Spleen (tissue), 11 donors: ENCODE data around the gene ZGRF1. TPM values are rescaled to one million over a fixed set of nuclear protein-coding genes. Genes with fewer than 3 reads are reported as not detected.
A peak's percentile ranks its signal among the peaks of the same experiment; 100 is the strongest.

Source experiments
- DNase-seq: peaks from one replicate; pipeline ENCODE4 v3.0.0-alpha.2; 2020
- H3K27ac ChIP-seq, 8 donors: fragments of 200-600 bp; sonication (generic) in 7 of 8; 1 replicate in 4 of 8; 2 replicates in 4 of 8; pipeline versions ENCODE4 v1.5.0 to v1.8.0; 2016 to 2021; ENCODE audit warnings: inconsistent platforms in 4 of 8, mild to moderate bottlenecking in 4 of 8, moderate library complexity in 1 of 8
- H3K27me3 ChIP-seq, 7 donors: fragments of 200-600 bp; sonication (generic) in 6 of 7; replicated peaks in 1 of 7; 1 replicate in 4 of 7; 2 replicates in 3 of 7; pipeline versions ENCODE4 v1.5.0 to v1.8.0; 2016 to 2021; ENCODE audit warnings: inconsistent platforms in 3 of 7, mild to moderate bottlenecking in 1 of 7
- H3K36me3 ChIP-seq, 6 donors: fragments of 200-600 bp; sonication (generic) in 5 of 6; 1 replicate in 4 of 6; 2 replicates in 2 of 6; pipeline versions ENCODE4 v1.5.0 to v1.8.0; 2016 to 2021; ENCODE audit warnings: inconsistent platforms in 2 of 6
- H3K4me1 ChIP-seq, 6 donors: fragments of 200-600 bp; sonication (generic) in 5 of 6; 1 replicate in 3 of 6; 2 replicates in 3 of 6; pipeline versions ENCODE4 v1.5.0 to v1.8.0; 2016 to 2021; ENCODE audit warnings: inconsistent platforms in 3 of 6
- H3K4me3 ChIP-seq, 8 donors: fragments of 200-600 bp; sonication (generic) in 7 of 8; 1 replicate in 4 of 8; 2 replicates in 4 of 8; pipeline versions ENCODE4 v1.5.0 to v1.8.0; 2016 to 2021; ENCODE audit warnings: inconsistent platforms in 4 of 8, mild to moderate bottlenecking in 4 of 8, moderate library complexity in 2 of 8
- H3K9me3 ChIP-seq, 8 donors: fragments of 200-600 bp; sonication (generic) in 7 of 8; 1 replicate in 4 of 8; 2 replicates in 4 of 8; pipeline versions ENCODE4 v1.5.0 to v1.8.0; 2016 to 2021; ENCODE audit warnings: inconsistent platforms in 4 of 8
- CTCF ChIP-seq, 11 experiments: fragments of 200-600 bp in 7 of 11; fragments of 450-650 bp in 4 of 11; sonication (generic) in 4 of 11; IDR thresholded peaks in 8 of 11; conservative IDR thresholded peaks in 3 of 11; 1 replicate in 7 of 11; 2 replicates in 4 of 11; pipeline versions ENCODE4 v1.4.0 to v1.8.0; 2016 to 2021; ENCODE audit warnings: antibody characterized with exemption in 11 of 11, inconsistent platforms in 4 of 11, mild to moderate bottlenecking in 1 of 11
- POLR2A ChIP-seq, 3 donors: fragments of 450-650 bp; IDR thresholded peaks; one replicate each; pipeline ENCODE4 v1.5.1; 2017; ENCODE audit warnings: antibody characterized with exemption in 3 of 3, mild to moderate bottlenecking in 1 of 3
- POLR2AphosphoS5 ChIP-seq, 3 donors: sonication (generic); formaldehyde crosslinking; IDR thresholded peaks; one replicate each; pipeline ENCODE4 v1.5.1; 2017; ENCODE audit warnings: antibody characterized with exemption in 3 of 3
- WGBS, 5 donors: extraction: QIAGEN DNeasy Blood & Tissue Kit in 3 of 5; methylation state at CpG; one replicate each; pipeline versions ENCODE4 v1.1.5 to v1.1.7; 2013 to 2018; 5-methylcytosine and 5-hydroxymethylcytosine counted together
- intact Hi-C: fragments of 100-400 bp; cut with DNase I; formaldehyde crosslinking; loops from one replicate; pipeline ENCODE4 v1.15.0; 2023; ENCODE audit warnings: low total_unique reads
- polyA plus RNA-seq, 3 donors: library from polyadenylated mRNA; stranded (reverse); fragments of 200-250 nt; gene quantifications; one replicate each; pipeline ENCODE4 v1.2.1, GENCODE V29; 2013
- total RNA-seq, 7 donors: library from RNA; depleted of rRNA in 3 of 7; stranded (reverse); fragments of >200 nt in 3 of 7; fragmentation: NEBNext Ultra II Directional in 4 of 7; extraction: Animal tissue kit (Norgen Biotek cat#: 25700) in 4 of 7; gene quantifications; one replicate each; pipeline versions ENCODE4 v1.1.0 to v1.2.1, GENCODE V29; 2016 to 2021
- donor health status: healthy with polysubstance abuse.
- donor health status: DM: no; HTN: no; CAD: no; lungs with moderate emphysema.
- donor health status: DM: no; HTN: no; CAD: no.
- donor health status: Bipolar disorder and iron deficiency.
- donor health status: healthy.
- donor health status: DM: no; HTN: no; CAD: no.
- donor health status: DM: yes; HTN: yes; CAD: no.

ZGRF1 gene
- total and polyA plus RNA-seq, 10 donors: 4.4 to 20.8 (median 10.7) TPM

- peaks cover 19 to 100% (median 100%) of the 10 kb centered on the region in 7 donors for H3K27me3 ChIP-seq
- H3K9me3 ChIP-seq: peaks cover 0 to 10% (median 0%) of the 10 kb centered on the region in 8 donors
- H3K4me3 ChIP-seq: peak overlapping the region in 7 of 8 donors; percentile 45 to 75 (median 60)
- H3K36me3 ChIP-seq: no peaks in the 10 kb centered on the region
- no peak overlapping the region for H3K27ac ChIP-seq
- no peak for DNase-seq
- intact Hi-C loops: no loop called here
- H3K4me1 ChIP-seq: peaks cover 16 to 68% (median 55%) of the 10 kb centered on the region in 6 donors
- no peak for TF ChIP-seq CTCF (IDR thresholded peaks at IDR 0.05 in 8 of 11, conservative IDR thresholded peaks at IDR 0.05 in 3 of 11)
- no peak for TF ChIP-seq POLR2AphosphoS5 (IDR thresholded peaks at IDR 0.05)
- 2 to 7% (median 4%) methylated on average over 20 of the region's 20 CpGs for WGBS, 5 donors
Observed at GRCh38 chr4:112517067-112517634, 119.6 kb downstream of the ZGRF1 start.

- TF ChIP-seq CTCF (IDR thresholded peaks at IDR 0.05 in 8 of 11, conservative IDR thresholded peaks at IDR 0.05 in 3 of 11) (no peak), POLR2AphosphoS5 (IDR thresholded peaks at IDR 0.05) (no peak), POLR2A (IDR thresholded peaks at IDR 0.05) (no peak)
- Histone ChIP-seq H3K4me1 (peaks cover 16 to 65% (median 55%) of the 10 kb centered on the region in 6 donors), H3K9me3 (peaks cover 0 to 11% (median 0%) of the 10 kb centered on the region in 8 donors), H3K4me3 (peak overlapping the region in 7 of 8 donors; percentile 45 to 75 (median 60)), H3K27me3 (peaks cover 15 to 100% (median 100%) of the 10 kb centered on the region in 7 donors), H3K36me3 (no peaks in the 10 kb centered on the region), H3K27ac (no peak overlapping the region)
- WGBS, 5 donors: 1 to 3% (median 2%) methylated on average over 51 to 55 of the region's 55 CpGs
- no peak for DNase-seq
- intact Hi-C loops: no loop called here
Observed at GRCh38 chr4:112516471-112517066, 120.1 kb downstream of the ZGRF1 start.

GRCh38 chr4:112516066-112516470 is 120.6 kb downstream of the ZGRF1 start, which contains the start of gene NEUROG2:
Gene NEUROG2 (minus strand): TSS chr4:112516180. CDS start chr4:112515475, 705 bp downstream.
- H3K4me3 ChIP-seq: peak within 1 kb of the TSS; percentile 45 to 75 (median 57)
- no peak within 1 kb of the TSS for H3K27ac ChIP-seq
- intact Hi-C loops: no loop called here
- no peak for DNase-seq
- H3K4me1 ChIP-seq: peaks cover 16 to 65% (median 57%) of the 10 kb centered on the region in 6 donors
- TF ChIP-seq CTCF (IDR thresholded peaks at IDR 0.05 in 8 of 11, conservative IDR thresholded peaks at IDR 0.05 in 3 of 11) (no peak), POLR2A (IDR thresholded peaks at IDR 0.05) (no peak), POLR2AphosphoS5 (IDR thresholded peaks at IDR 0.05) (no peak)
- peaks cover 16 to 100% (median 100%) of the 10 kb centered on the region in 7 donors for H3K27me3 ChIP-seq
- H3K9me3 ChIP-seq: peaks cover 0 to 12% (median 0%) of the 10 kb centered on the region in 8 donors
- 0 to 2% (median 1%) methylated on average over 15 of the region's 15 CpGs for WGBS, 5 donors
- no peaks in the 10 kb centered on the region for H3K36me3 ChIP-seq
